Calu3 (cell line): ENCODE results near the gene SF1. TPM values are rescaled to one million over a fixed set of nuclear protein-coding genes. Genes with fewer than 3 reads are reported as not detected.

Source experiments
- BruUV-seq: library from RNA; stranded (reverse); fragments of 400-500 nt; replicated peaks from 2 replicates; lab custom pipeline; 2021; lab: Mats Ljungman, UMichigan
- CTCF ChIA-PET: fragments of 300-600 bp; sonication (Branson Sonifier 250); formaldehyde crosslinking; loops from one replicate; lab custom pipeline; 2022; ENCODE audit warnings: antibody characterized with exemption; lab: Charles Lee
- DNase-seq: peaks from one replicate; pipeline ENCODE4 v3.0.0; 2022
- H3K27ac Mint-ChIP-seq: one replicate; pipeline ENCODE4 v1.8.0; 2022; ENCODE audit warnings: mixed read lengths; ENCODE audit not compliant: unreplicated experiment
- H3K27me3 Mint-ChIP-seq: one replicate; pipeline ENCODE4 v1.8.0; 2022; ENCODE audit warnings: mixed read lengths; ENCODE audit not compliant: unreplicated experiment
- H3K36me3 Mint-ChIP-seq: one replicate; pipeline ENCODE4 v1.8.0; 2022; ENCODE audit warnings: mild to moderate bottlenecking, moderate library complexity, mixed read lengths; ENCODE audit not compliant: insufficient read depth, unreplicated experiment
- H3K4me1 Mint-ChIP-seq: one replicate; pipeline ENCODE4 v1.8.0; 2022; ENCODE audit warnings: mild to moderate bottlenecking, low read depth, mixed read lengths; ENCODE audit not compliant: unreplicated experiment
- H3K4me3 Mint-ChIP-seq: one replicate; pipeline ENCODE4 v1.8.0; 2022; ENCODE audit warnings: mild to moderate bottlenecking, low read depth, moderate library complexity, mixed read lengths; ENCODE audit not compliant: unreplicated experiment
- H3K9me3 Mint-ChIP-seq: one replicate; pipeline ENCODE4 v1.8.0; 2022; ENCODE audit warnings: low read depth, mixed read lengths; ENCODE audit not compliant: unreplicated experiment
- CTCF ChIP-seq: fragments of 200-600 bp; IDR thresholded peaks from one replicate; pipeline ENCODE4 v1.8.0; 2022; ENCODE audit warnings: antibody characterized with exemption; ENCODE audit not compliant: unreplicated experiment
- intact Hi-C: fragments of 100-400 bp; cut with micrococcal nuclease; formaldehyde crosslinking; loops from one replicate; pipeline ENCODE4 v1.10.0; 2022; ENCODE audit not compliant: unreplicated experiment
- total RNA-seq: library from RNA; stranded (reverse); gene quantifications from 2 replicates; pipeline ENCODE4 v1.2.3, GENCODE V29; 2022

Gene SF1
- total RNA-seq, 1 experiment from 2014 or later: 312 TPM

DNA sequence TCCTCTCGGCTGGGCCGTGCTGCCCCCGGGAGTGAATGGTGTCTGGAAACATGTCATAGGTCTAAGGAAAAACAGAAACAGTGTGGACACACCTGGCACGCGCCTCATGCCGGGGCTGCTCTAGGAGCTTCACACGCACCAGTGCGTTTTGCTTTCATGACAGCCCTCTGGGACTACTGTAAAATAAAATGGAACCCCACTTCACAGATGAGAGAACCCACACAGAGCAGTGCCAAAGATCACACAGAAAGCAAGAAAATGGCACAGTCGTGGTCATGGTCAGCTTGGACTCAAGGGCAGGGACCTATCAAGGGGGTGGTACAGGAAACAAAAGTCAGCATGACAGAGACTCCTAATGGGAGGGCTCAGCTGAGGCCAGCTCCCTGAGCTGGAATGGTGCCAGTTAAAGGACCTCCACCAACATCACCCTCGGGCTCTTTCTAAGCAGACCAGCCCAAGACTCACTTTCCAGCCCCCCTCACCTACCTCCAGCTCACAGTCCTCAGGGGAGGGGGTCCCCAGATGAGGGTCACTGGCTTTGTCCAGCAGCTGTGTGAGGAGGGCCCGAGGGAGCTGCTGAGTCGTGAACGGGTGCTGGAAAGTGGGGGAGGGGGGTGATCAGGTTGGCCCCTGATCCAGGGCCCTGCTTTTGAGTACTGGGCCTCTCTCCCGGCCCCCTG lies 21.4 kb upstream of the SF1 start:
- Mint-ChIP-seq H3K4me3 (no peak overlapping the region), H3K27me3 (no peaks in the 10 kb centered on the region), H3K9me3 (no peaks in the 10 kb centered on the region), H3K4me1 (peaks cover 18% of the 10 kb centered on the region), H3K36me3 (peaks cover 17% of the 10 kb centered on the region), H3K27ac (no peak overlapping the region)
- BruUV-seq: no TSS peak
- no peak for DNase-seq
- no peak for TF ChIP-seq CTCF
- CTCF ChIA-PET: no interaction called here
- intact Hi-C loops: no loop called here

GRCh38 chr11:64799256-64799622 lies 20.9 kb upstream of the SF1 start:
- no peaks in the 10 kb centered on the region for H3K27me3 Mint-ChIP-seq
- no peak for DNase-seq
- H3K36me3 Mint-ChIP-seq: peaks cover 17% of the 10 kb centered on the region
- H3K4me3 Mint-ChIP-seq: no peak overlapping the region
- no peak for TF ChIP-seq CTCF
- peaks cover 18% of the 10 kb centered on the region for H3K4me1 Mint-ChIP-seq
- BruUV-seq: no TSS peak
- CTCF ChIA-PET: no interaction called here
- H3K27ac Mint-ChIP-seq: no peak overlapping the region
- H3K9me3 Mint-ChIP-seq: no peaks in the 10 kb centered on the region
- intact Hi-C loops: no loop called here

GRCh38 chr11:64796757-64797541 lies 18.6 kb upstream of the SF1 start:
- H3K27me3 Mint-ChIP-seq: no peaks in the 10 kb centered on the region
- peaks cover 8% of the 10 kb centered on the region for H3K4me1 Mint-ChIP-seq
- no peaks in the 10 kb centered on the region for H3K9me3 Mint-ChIP-seq
- H3K36me3 Mint-ChIP-seq: no peaks in the 10 kb centered on the region
- DNase-seq: no peak
- H3K27ac Mint-ChIP-seq: no peak overlapping the region
- CTCF ChIA-PET: interaction anchor here (0.5 to 0.6 kb wide), 2 partner anchors 167 to 228 kb away, joined by 3 to 4 read pairs; no protein-coding TSS in a partner anchor
- no peak for TF ChIP-seq CTCF
- intact Hi-C loops: no loop called here
- H3K4me3 Mint-ChIP-seq: no peak overlapping the region
- BruUV-seq: no TSS peak

- Mint-ChIP-seq H3K27me3 (no peaks in the 10 kb centered on the region), H3K36me3 (no peaks in the 10 kb centered on the region), H3K27ac (no peak overlapping the region), H3K4me3 (no peak overlapping the region), H3K9me3 (no peaks in the 10 kb centered on the region), H3K4me1 (peaks cover 8% of the 10 kb centered on the region)
- CTCF ChIA-PET: interaction anchor here (0.6 kb wide), 1 partner anchor 168 kb away, joined by 3 read pairs; no protein-coding TSS in a partner anchor
- TF ChIP-seq CTCF: no peak
- intact Hi-C loops: no loop called here
- DNase-seq: no peak
- no TSS peak for BruUV-seq
These were observed 17.9 kb upstream of the SF1 start for GRCh38 chr11:64796047-64796756.
